Testis (tissue), 2 donors: ENCODE measurements around the gene PTPRN2.

Experiments used
- POLR2A ChIP-seq: fragments of 450-650 bp; IDR thresholded peaks from one replicate; pipeline ENCODE4 v1.6.1; 2017; ENCODE audit warnings: antibody characterized with exemption, mild to moderate bottlenecking, moderate library complexity
- TF ChIP-seq, protein P1 (sequence below), 3 experiments: fragments of 450-650 bp in 2 of 3; fragments of 200-600 bp in 1 of 3; sonication (generic) in 1 of 3; IDR thresholded peaks; one replicate each; pipeline ENCODE4 v1.5.1; 2016 to 2019; ENCODE audit warnings: antibody characterized with exemption in 3 of 3, mild to moderate bottlenecking in 2 of 3, moderate library complexity in 1 of 3

GRCh38 chr7:157495594-157495993 lies 1092.0 kb downstream of the PTPRN2 start:
- TF ChIP-seq POLR2A, result no peak
- TF ChIP-seq, protein P1, sequence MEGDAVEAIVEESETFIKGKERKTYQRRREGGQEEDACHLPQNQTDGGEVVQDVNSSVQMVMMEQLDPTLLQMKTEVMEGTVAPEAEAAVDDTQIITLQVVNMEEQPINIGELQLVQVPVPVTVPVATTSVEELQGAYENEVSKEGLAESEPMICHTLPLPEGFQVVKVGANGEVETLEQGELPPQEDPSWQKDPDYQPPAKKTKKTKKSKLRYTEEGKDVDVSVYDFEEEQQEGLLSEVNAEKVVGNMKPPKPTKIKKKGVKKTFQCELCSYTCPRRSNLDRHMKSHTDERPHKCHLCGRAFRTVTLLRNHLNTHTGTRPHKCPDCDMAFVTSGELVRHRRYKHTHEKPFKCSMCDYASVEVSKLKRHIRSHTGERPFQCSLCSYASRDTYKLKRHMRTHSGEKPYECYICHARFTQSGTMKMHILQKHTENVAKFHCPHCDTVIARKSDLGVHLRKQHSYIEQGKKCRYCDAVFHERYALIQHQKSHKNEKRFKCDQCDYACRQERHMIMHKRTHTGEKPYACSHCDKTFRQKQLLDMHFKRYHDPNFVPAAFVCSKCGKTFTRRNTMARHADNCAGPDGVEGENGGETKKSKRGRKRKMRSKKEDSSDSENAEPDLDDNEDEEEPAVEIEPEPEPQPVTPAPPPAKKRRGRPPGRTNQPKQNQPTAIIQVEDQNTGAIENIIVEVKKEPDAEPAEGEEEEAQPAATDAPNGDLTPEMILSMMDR (IDR thresholded peaks at IDR 0.05), result no peak
